GM19239 (cell line): ENCODE data around the gene RSRP1.
A peak's percentile ranks its signal among the peaks of the same experiment; 100 is the strongest.
"Not testable (repeated sequence)": the region's sequence is repeated elsewhere in the genome, so short reads cannot be mapped to it uniquely, and the experiment has no call there.

Source experiments
- DNase-seq: peaks from one replicate; pipeline ENCODE4 v3.0.0; 2011; ENCODE audit warnings: low spot score; ENCODE audit not compliant: insufficient read length
- FAIRE-seq: peaks from 2 replicates; lab custom pipeline; 2011; peaks lifted over from hg19 to GRCh38; lab: Jason Lieb, UNC

The RSRP1 gene

DNA sequence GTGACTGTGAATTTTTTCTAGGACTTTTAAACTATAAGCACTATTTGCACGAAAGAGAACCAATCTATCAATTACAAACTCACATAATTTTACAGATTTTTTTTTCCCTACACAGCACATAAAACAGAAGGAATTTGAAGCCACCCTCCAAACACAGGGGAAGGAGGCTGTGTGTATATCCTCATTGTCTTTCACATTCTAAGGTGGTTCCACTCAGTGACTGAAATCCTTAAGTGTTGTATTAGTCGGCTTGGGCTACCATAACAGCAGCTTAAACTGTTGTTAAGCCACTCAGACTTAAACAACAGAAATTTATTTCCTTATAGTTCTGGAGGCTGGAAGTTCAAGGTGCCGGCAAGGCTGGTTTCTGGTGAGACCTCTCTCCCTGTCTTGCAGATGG, 13.1 kb upstream of the RSRP1 start:
- FAIRE-seq, result not testable (repeated sequence)

GRCh38 chr1:25259813-25260212, 12.6 kb upstream of the RSRP1 start:
- FAIRE-seq, result peak; percentile 60
- DNase-seq, result not testable (repeated sequence)

More for the DNA sequence above, 13.1 kb upstream of the RSRP1 start:
- not testable (repeated sequence) for DNase-seq

GRCh38 chr1:25257196-25257595, 9.9 kb upstream of the RSRP1 start:
- FAIRE-seq (no peak), DNase-seq (no peak)

- DNase-seq, result no peak
- no peak for FAIRE-seq
Observed at GRCh38 chr1:25256578-25256965, 9.3 kb upstream of the RSRP1 start.

GRCh38 chr1:25255706-25256577, 8.7 kb upstream of the RSRP1 start:
- DNase-seq, result no peak
- no peak for FAIRE-seq

DNA sequence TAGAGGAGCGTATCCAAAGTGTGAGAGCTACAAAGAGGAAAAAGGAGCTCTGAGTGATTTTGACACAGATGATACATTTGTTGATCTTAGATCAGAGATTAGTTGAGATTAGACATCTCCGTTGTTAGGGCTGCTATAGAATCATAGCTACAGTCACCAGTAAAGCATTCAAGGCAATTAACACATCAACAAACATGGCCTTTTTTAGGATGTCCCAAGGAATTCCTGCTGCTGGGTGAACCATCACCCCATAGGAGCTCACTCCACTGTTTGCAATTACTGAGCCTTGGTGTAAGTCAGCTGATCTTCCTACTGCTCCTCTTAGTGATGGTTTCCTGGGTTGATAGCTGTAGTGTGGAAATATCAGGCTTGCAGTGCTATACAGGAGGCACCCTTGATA, 6.7 kb upstream of the RSRP1 start:
- no peak for FAIRE-seq

DNA sequence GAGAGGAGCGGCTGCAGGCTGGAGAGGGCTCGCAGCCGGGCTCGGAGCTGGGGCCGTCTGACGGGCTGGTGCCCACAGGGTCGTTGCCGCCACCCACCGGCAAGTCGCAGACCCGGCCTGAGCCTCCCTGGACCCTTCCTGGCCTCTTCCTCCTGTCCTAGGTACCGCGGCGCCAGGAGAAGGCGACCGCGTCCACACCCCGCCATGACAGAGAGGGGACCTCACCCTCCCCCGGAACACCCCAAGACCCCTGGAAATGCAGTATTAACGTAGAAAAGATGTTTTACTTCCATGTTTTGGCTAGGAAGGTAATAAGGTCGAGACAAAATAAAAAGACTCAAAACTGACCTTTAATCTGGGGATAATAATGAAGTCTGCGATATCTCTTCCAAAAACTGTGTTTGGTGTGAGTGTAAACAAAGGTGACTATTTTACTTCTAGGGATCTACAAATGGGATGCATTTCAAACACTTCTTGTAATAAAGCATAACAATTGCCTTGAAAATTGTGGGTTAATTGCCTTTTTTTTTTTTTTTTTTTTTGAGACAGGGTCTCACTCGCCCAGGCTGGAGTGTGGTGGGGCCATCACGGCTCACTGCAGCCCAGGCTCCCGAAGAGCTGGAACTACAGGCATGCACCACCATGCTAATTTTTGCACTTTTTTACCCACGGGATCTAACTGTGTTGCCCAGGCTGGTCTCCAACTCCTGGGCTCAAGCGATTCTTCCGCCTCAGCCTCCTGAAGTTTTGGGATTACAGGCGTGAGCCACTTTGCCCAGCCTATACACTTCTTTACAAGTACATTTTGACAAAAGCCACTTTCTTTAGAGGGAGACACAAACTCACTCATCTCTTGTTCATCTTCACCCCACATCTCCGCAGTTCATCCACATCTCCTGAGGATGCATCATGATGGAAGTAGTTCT, 838 bp upstream of the RSRP1 start:
- no peak for DNase-seq
- no peak for FAIRE-seq

More for the DNA sequence above, 6.7 kb upstream of the RSRP1 start:
- DNase-seq, result no peak

GRCh38 chr1:25246600-25247023, 642 bp downstream of the RSRP1 start:
- FAIRE-seq (no peak), DNase-seq (no peak)

DNA sequence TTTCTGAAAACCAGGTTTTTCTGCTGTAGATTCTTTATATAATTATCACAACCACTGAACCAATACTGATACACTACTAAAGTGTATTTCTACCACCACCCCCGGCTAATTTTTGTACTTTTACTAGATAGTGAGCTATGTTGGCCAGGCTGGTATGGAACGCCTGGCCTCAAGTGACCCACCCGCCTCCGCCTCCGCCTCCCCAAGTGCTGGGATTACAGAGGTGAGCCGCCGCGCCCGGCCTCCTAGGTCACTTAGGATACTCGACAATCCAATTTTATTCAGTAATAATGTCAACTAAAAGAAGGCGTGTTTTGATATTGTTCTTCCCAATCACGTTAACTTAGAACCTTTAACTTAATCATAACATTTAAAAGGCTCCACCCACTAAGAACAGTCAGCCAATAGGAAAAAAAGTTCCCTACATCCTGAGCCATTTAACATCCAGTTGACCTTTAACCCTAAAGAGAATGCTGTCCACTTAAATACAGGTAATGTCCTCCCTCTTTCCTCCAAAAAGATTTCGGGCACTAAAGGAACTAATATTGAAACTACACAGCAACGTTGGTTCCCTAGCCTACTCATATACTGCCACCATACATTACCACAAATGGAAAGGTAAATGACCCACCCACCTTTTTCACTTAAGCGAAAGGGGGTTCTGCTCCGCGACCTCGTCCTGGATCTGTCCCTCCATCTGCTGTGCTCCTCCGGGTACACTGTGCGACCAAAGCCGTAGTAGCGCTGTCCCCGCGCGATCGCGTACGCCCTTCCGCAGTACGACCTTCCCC, 1.2 kb downstream of the RSRP1 start:
- peak; percentile 72 for FAIRE-seq
- no peak for DNase-seq

DNA sequence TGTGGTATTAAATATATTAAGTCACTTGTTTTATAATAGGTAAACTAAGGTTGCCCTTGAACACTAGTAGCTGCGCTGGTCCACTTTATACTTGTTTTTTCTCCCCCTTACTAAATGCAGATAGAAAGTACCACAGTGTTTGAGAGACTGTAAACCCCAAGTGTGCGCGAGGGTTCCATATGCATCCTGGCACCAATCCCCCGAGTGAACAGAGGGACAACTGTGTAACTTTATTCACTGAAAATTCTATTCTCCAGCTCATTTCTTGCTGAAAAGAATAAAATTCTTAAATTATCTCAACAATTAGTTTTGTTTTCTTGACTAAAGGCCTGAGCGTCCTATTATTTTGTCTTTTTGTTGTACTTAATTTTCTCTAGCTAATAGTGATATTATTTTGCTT, 1.9 kb downstream of the RSRP1 start:
- no peak for FAIRE-seq

GRCh38 chr1:25243907-25244306, 3.3 kb downstream of the RSRP1 start:
- FAIRE-seq (no peak), DNase-seq (no peak)

More for the DNA sequence above, 1.9 kb downstream of the RSRP1 start:
- DNase-seq, result no peak

GRCh38 chr1:25239681-25240541, 7.3 kb downstream of the RSRP1 start:
- DNase-seq (no peak), FAIRE-seq (peak; percentile 91)

DNA sequence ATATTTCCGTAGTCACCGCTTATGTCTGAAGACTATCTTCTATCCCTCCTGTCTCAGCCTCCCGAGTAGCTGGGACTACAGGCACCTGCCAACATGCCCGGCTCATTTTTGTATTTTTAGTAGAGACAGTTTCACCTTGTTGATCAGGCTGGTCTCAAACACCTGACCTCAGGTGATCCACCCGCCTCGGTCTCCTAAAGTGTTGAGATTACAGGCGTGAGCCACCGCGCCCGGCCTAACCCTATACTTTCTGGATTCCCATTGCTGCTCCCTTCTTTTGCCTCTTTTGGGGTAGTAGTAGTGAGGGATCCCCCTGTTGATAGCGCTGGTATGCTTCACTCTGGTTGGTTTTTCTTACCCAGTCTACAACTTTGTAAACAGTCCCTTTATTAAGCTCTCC, 9.2 kb downstream of the RSRP1 start:
- no peak for FAIRE-seq
- DNase-seq, result no peak

GRCh38 chr1:25236261-25236660, 11.0 kb downstream of the RSRP1 start:
- DNase-seq, FAIRE-seq: not testable (repeated sequence)

DNA sequence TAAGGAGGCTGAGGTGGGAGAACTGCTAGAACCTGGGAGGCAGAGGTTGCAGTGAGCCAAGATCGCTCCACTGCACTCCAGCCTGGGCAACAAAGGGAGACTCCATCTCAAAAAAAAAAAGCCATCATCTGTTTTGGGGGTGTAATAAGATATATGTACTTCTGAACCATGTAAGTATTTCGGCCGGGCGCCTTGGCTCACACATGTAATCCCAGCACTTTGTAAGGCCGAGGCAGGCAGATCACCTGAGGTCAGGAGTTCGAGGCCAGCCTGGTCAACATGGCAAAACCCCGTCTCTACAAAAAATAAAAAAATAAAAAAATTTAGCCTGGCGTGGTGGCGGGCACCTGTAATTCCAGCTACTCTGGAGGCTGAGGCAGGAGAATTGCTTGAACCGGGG, 11.8 kb downstream of the RSRP1 start:
- DNase-seq, FAIRE-seq: not testable (repeated sequence)

DNA sequence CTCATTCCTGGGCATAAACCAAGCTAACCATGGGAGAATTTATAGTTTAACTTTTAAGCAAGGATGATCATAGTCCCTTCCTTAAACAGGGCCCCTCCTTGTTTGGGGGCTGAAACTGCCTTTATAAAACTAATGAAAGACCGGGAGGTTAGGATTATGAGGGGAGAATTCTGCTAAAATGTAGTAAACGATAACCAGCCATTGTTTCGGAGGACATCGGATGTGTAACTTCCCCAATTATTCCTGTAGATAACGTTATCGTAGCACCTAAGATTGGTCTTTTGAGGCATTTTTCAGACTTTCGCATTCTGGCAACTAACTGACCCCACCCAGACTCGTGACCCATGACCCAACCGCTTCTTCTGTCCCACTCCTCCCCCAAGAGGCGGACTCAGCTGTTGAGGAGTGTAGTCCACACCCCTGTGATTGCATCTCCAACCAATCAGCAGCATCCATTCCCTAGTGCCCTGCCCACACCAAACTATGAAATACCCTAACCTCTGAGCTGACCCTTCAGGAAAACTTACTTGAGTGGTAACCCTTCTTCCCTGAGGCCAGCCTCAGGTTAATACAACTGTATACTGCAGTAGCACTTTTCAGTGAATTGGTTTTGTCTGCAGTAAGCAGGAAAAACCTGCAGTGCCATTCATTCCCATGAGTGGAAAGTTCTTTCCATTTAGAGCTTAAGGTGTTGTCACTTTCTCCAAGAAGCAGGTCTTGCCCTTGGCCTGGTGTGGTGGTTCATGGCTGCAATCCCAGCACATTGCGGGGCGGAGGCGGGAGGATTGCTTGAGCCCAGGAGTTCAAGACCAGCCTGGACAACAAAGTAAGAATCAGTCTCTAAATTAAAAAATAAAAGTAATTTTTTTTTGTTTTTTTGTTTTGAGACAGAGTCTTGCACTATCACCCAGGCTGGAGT, 14.1 kb downstream of the RSRP1 start:
- FAIRE-seq (no peak), DNase-seq (no peak)

GRCh38 chr1:25232027-25232865, 15.0 kb downstream of the RSRP1 start, which contains the start of gene SYF2:
Gene SYF2, minus strand, starts transcription at chr1:25232502. Its CDS starts 35 bp downstream, at chr1:25232467.
- peak; percentile 99 for FAIRE-seq
- peak; percentile 88 for DNase-seq
